Measurements from ENCODE around the gene PCDHGA12. TPM values are rescaled to one million over a fixed set of nuclear protein-coding genes. Genes with fewer than 3 reads are reported as not detected.

The PCDHGA12 gene
- total RNA-seq, 1 donor from 2014 or later: 5.9 TPM

DNA sequence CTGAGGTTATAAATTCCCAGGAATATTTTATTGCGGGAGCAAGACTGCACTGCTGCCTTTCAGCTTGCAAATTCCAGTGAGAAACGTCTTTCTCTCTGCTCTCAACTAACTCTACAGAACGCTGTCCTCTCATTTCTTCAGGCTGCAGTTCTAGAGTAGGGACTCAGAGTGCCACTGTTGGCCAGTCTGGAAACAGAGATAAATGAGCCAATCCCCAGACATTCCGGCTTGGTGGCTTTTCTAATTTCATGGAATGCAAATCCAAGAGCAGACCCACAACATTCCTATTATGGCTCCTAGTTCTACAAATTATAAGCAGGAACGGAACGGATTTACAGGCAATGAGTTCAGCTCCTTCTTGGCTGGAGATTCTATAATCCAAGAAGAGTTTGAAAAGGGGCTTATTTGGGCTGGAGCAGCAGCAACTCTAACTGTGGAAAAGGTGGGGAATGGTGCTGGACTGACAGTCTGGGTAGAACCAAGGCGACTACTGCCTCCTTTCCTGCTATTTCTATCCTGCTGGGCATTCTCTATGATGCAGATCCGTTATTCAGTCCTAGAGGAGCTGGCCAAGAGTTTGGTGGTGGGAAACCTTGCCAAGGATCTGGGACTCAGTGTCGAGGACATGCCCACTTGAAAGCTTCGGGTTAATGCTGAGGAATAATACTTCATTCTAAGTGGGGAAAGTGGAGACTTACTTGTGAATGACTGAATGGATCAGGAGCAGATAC, 9.3 kb downstream of the PCDHGA12 start:
- intact Hi-C loops (cut with DNase I): no loop called here
- Histone ChIP-seq H3K9me3 (peaks cover 46% of the 10 kb centered on the region), H3K4me3 (no peak overlapping the region), H3K27ac (no peak overlapping the region), H3K36me3 (no peaks in the 10 kb centered on the region), H3K27me3 (ENCODE audit: low read depth) (no peaks in the 10 kb centered on the region), H3K4me1 (no peaks in the 10 kb centered on the region)
- ATAC-seq: no peak
- no peak for DNase-seq
- TF ChIP-seq, protein P1, sequence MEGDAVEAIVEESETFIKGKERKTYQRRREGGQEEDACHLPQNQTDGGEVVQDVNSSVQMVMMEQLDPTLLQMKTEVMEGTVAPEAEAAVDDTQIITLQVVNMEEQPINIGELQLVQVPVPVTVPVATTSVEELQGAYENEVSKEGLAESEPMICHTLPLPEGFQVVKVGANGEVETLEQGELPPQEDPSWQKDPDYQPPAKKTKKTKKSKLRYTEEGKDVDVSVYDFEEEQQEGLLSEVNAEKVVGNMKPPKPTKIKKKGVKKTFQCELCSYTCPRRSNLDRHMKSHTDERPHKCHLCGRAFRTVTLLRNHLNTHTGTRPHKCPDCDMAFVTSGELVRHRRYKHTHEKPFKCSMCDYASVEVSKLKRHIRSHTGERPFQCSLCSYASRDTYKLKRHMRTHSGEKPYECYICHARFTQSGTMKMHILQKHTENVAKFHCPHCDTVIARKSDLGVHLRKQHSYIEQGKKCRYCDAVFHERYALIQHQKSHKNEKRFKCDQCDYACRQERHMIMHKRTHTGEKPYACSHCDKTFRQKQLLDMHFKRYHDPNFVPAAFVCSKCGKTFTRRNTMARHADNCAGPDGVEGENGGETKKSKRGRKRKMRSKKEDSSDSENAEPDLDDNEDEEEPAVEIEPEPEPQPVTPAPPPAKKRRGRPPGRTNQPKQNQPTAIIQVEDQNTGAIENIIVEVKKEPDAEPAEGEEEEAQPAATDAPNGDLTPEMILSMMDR (IDR thresholded peaks at IDR 0.05): no peak

DNA sequence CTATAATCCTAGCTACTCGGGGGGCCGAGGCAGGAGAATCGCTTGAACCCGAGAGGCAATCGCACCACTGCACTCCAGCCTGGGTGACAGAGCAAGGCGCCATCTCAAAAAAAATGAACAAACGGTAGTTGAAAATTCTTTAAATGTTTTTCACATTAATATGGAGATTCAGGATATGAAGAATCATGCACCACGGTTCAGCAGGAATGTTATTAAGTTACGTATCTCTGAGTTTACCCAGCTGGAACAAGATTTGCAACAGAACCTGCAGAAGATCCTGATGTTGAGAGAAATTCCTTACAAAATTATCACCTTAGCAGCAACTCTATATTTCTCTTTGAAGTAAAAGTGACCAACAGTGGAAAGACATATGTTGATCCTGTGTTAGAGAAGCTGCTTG, 10.0 kb downstream of the PCDHGA12 start:
- no peak overlapping the region for H3K4me3 ChIP-seq
- H3K4me1 ChIP-seq: no peaks in the 10 kb centered on the region
- no peak for DNase-seq
- intact Hi-C loops (cut with DNase I): no loop called here
- H3K27me3 ChIP-seq (ENCODE audit: low read depth): no peaks in the 10 kb centered on the region
- no peak for ATAC-seq
- peaks cover 44% of the 10 kb centered on the region for H3K9me3 ChIP-seq
- H3K36me3 ChIP-seq: no peaks in the 10 kb centered on the region
- TF ChIP-seq, protein P1 (IDR thresholded peaks at IDR 0.05): no peak
- H3K27ac ChIP-seq: no peak overlapping the region

DNA sequence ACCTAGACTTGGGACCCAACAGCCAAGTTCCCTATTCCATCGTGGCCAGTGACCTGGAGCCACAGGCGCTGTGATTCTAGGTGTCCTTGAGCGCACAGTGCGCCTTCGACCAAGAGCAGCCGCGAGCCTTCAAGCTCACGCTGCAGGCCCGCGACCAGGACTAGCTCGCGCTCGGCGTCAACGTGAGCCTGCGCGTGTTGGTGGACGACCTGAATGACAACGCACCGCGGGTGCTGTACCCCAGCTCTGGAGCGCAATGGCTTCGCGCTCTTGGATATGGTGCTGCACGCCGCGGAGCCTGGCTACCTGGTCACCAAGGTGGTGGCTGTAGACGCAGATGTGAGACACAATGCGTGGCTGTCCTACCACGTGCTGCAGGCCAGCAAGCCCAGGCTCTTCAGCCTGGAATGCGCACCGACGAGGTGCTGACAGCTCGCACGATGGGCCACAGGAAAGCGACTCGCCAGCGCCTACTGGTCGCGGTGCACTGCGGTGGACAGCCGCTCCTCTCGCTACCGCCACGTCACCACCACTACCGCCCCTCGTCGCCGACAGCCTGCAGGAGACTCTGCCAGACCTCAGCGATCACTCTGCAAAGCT, 11.4 kb downstream of the PCDHGA12 start:
- Histone ChIP-seq H3K4me3 (no peak overlapping the region), H3K9me3 (peaks cover 31% of the 10 kb centered on the region)
- TF ChIP-seq, protein P1 (IDR thresholded peaks at IDR 0.05): no peak

DNA sequence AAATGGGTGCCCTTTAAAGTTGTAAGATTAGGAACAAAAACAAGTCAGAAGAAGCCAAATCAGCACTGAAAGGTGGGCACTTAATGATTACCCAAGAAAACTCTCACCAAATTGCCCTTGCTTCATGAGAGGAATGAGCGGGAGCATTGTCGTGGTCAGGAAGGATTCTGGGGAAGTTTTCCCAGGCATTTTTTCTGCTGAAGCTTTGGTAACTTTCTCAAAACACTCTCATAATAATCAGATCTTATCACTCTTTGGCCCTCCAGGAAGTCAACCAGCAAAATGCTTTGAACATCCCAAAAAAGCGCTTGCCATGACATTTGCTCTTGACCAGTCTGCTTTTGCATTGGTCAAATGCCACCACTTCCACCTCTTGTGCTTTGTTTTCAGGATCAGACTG, 35.0 kb downstream of the PCDHGA12 start:
- no peak overlapping the region for H3K27ac ChIP-seq
- no peaks in the 10 kb centered on the region for H3K9me3 ChIP-seq
- no peak for ATAC-seq
- H3K4me3 ChIP-seq: no peak overlapping the region
- no peaks in the 10 kb centered on the region for H3K4me1 ChIP-seq
- H3K36me3 ChIP-seq: no peaks in the 10 kb centered on the region
- DNase-seq: no peak
- H3K27me3 ChIP-seq (ENCODE audit: low read depth): no peaks in the 10 kb centered on the region
- intact Hi-C loops (cut with DNase I): no loop called here
- TF ChIP-seq, protein P1 (IDR thresholded peaks at IDR 0.05): no peak

More for the DNA sequence above, 11.4 kb downstream of the PCDHGA12 start:
- ATAC-seq (no peak), DNase-seq (no peak)
- H3K36me3 ChIP-seq: no peaks in the 10 kb centered on the region
- intact Hi-C loops (cut with DNase I): no loop called here
- H3K4me1 ChIP-seq: no peaks in the 10 kb centered on the region
- no peak overlapping the region for H3K27ac ChIP-seq
- no peaks in the 10 kb centered on the region for H3K27me3 ChIP-seq (ENCODE audit: low read depth)

DNA sequence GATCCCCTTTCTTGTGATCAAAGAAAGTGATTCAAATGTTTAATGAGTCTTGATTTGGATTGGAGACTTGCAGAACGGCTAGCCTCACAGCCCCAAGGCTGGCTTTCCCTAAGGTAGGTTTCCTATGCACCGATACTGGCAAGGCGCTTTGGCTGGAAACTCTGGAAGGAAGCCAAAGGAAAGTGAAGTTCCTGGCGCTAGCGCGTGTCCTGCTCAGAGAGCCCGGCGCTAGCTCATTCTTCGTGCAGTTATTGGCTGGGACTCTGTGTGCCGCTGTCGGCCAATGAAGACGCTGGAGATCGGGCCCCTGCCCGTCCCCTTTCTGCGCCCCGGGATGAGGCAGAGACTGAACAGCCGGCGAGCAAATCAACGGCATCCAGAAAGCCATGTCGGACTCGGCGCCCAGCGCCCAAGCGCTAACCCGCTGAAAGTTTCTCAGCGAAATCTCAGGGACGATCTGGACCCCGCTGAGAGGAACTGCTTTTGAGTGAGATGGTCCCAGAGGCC, 45.4 kb downstream of the PCDHGA12 start, which contains the start of gene PCDHGC3:
Gene PCDHGC3, plus strand, starts transcription at position 342 of the 507 bp plus-strand sequence. Its CDS starts 151 bp downstream, at position 493.
- peak; percentile 98 to 99 for ATAC-seq
- intact Hi-C loops (cut with DNase I): no loop called here
- peak within 1 kb of the TSS; percentile 79 for H3K27ac ChIP-seq
- no peaks in the 10 kb centered on the region for H3K9me3 ChIP-seq
- H3K4me3 ChIP-seq: peak within 1 kb of the TSS; percentile 63
- H3K4me1 ChIP-seq: peaks cover 40% of the 10 kb centered on the region
- no peaks in the 10 kb centered on the region for H3K36me3 ChIP-seq
- peaks cover 13% of the 10 kb centered on the region for H3K27me3 ChIP-seq (ENCODE audit: low read depth)
- peak; percentile 89 for DNase-seq
- TF ChIP-seq, protein P1 (IDR thresholded peaks at IDR 0.05): peak; percentile 35
